ENCODE measurements around the gene SLC51B.

Gene SLC51B

GRCh38 chr15:65020419-65020818 lies 24.8 kb upstream of the SLC51B start:
- no peak overlapping the region for H3K4me3 ChIP-seq (ENCODE audit: low read depth, low read length)
- DNase-seq (ENCODE audit: low read depth): no peak
- TF ChIP-seq CTCF (IDR thresholded peaks at IDR 0.05; ENCODE audit: low read depth, low read length, missing control alignments): no peak

DNA sequence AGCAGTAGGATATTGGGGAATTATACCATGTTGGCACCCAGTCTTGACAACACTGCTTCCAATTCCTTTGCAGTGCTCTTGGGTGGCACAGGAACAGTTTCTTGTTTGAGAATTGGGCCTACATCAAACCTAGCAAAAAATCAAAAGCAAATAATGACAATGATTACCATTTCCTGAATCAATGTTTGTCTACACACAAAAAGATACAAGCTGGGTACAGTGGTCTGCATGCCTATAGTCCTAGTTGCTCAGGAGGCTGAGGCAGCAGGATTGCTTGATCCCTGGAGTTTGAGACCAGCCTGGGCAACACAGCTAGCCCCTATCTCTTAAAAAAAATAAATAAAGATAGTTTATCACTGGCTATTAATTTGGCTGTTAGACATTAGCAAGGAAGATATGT lies 23.7 kb upstream of the SLC51B start:
- no peak overlapping the region for H3K4me3 ChIP-seq (ENCODE audit: low read depth, low read length)
- no peak for TF ChIP-seq CTCF (IDR thresholded peaks at IDR 0.05; ENCODE audit: low read depth, low read length, missing control alignments)
- no peak for DNase-seq (ENCODE audit: low read depth)

DNA sequence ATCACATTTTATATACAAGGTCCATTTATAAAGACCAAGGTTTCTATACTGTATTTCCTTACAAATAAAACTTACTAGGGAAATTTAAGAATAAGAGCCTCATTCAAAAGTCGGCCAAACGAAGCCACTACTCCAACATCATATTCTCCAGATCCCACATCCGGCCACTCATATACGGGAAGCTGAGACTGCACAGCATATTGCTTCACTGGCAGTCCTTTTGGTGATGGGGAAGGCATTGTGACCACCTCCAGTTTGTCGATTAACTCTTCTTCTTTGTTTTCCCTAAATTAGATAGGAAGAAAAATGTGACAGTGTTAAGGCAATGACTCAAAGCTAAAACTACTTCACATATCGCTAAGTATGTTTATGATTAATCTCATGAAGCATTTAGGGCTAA lies 18.4 kb upstream of the SLC51B start:
- H3K4me3 ChIP-seq (ENCODE audit: low read depth, low read length): no peak overlapping the region
- DNase-seq (ENCODE audit: low read depth): no peak
- TF ChIP-seq CTCF (IDR thresholded peaks at IDR 0.05; ENCODE audit: low read depth, low read length, missing control alignments): no peak

GRCh38 chr15:65027593-65027992 lies 17.6 kb upstream of the SLC51B start:
- no peak overlapping the region; the same call in 1 of the 2 replicates for H3K4me3 ChIP-seq (ENCODE audit: low read depth, low read length)
- DNase-seq (ENCODE audit: low read depth): no peak
- no peak for TF ChIP-seq CTCF (IDR thresholded peaks at IDR 0.05; ENCODE audit: low read depth, low read length, missing control alignments)

DNA sequence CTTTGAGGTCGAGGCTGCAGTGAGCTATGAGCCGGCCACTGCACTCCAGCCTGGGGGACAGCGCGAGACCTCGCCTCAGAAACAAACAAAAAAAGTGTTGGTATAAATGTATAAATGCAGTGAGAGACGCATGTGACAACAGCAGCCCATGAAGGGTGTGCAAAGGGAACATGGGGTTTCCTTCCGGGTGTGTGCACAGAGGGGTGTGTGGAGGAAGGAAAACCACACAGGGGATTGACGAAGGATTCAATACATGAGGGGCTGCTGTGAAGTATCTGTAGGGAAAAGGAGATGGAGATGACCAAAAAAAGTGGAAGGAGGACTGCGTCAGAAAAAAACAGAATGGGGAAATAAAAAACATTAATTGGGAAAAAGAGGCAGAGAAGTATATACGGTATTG lies 16.8 kb upstream of the SLC51B start:
- peak overlapping the region; percentile 91 for H3K4me3 ChIP-seq (ENCODE audit: low read depth, low read length)
- no peak for TF ChIP-seq CTCF (IDR thresholded peaks at IDR 0.05; ENCODE audit: low read depth, low read length, missing control alignments)
- DNase-seq (ENCODE audit: low read depth): no peak

- DNase-seq (ENCODE audit: low read depth): no peak
- peak within 1 kb of the TSS; percentile 91 for H3K4me3 ChIP-seq (ENCODE audit: low read depth, low read length)
- TF ChIP-seq CTCF (IDR thresholded peaks at IDR 0.05; ENCODE audit: low read depth, low read length, missing control alignments): peak; percentile 3
Measured at GRCh38 chr15:65028921-65029735, 16.1 kb upstream of the SLC51B start, which contains the start of gene MTFMT. MTFMT (minus strand) TSS chr15:65029639; CDS start chr15:65029613, 26 bp downstream.

- H3K4me3 ChIP-seq (ENCODE audit: low read depth, low read length): peak overlapping the region; percentile 91; the same call in 1 of the 2 replicates
- no peak for TF ChIP-seq CTCF (IDR thresholded peaks at IDR 0.05; ENCODE audit: low read depth, low read length, missing control alignments)
Measured at GRCh38 chr15:65029736-65030208, 15.4 kb upstream of the SLC51B start.

More at GRCh38 chr15:65029736-65030208, 15.4 kb upstream of the SLC51B start:
- no peak for DNase-seq (ENCODE audit: low read depth)

Data from GM12864 (cell line).